ENCODE data around the gene LHFPL2. TPM values are rescaled to one million over a fixed set of nuclear protein-coding genes. Genes with fewer than 3 reads are reported as not detected.
"Not testable (repeated sequence)": the region's sequence is repeated elsewhere in the genome, so short reads cannot be mapped to it uniquely, and the experiment has no call there.

The LHFPL2 gene
- polyA plus RNA-seq, 1 donor from 2014 or later, result 9.1 TPM

GRCh38 chr5:78626009-78626571, 22.5 kb downstream of the LHFPL2 start:
- peak overlapping the region in 1 of 3 donors; percentile 69 for H3K27ac Mint-ChIP-seq
- H3K9me3 Mint-ChIP-seq, result peaks cover 0 to under 1% (median 0%) of the 10 kb centered on the region in 3 donors
- H3K27me3 Mint-ChIP-seq, result no peaks in the 10 kb centered on the region
- no peak overlapping the region for H3K4me3 Mint-ChIP-seq
- H3K4me1 Mint-ChIP-seq, result peaks cover 5 to 18% (median 7%) of the 10 kb centered on the region in 3 donors
- H3K36me3 Mint-ChIP-seq, result peaks cover 14% of the 10 kb centered on the region

GRCh38 chr5:78624992-78625391, 23.6 kb downstream of the LHFPL2 start:
- Mint-ChIP-seq H3K36me3 (peaks cover 11% of the 10 kb centered on the region), H3K4me3 (no peak overlapping the region), H3K9me3 (peaks cover 0 to 6% (median 3%) of the 10 kb centered on the region in 3 donors), H3K27me3 (no peaks in the 10 kb centered on the region), H3K4me1 (peaks cover 5 to 18% (median 7%) of the 10 kb centered on the region in 3 donors), H3K27ac (no peak overlapping the region)

- peaks cover 0 to 6% (median 3%) of the 10 kb centered on the region in 3 donors for H3K9me3 Mint-ChIP-seq
- H3K27me3 Mint-ChIP-seq, result no peaks in the 10 kb centered on the region
- H3K27ac Mint-ChIP-seq, result no peak overlapping the region
- H3K4me3 Mint-ChIP-seq, result no peak overlapping the region
- H3K36me3 Mint-ChIP-seq, result peaks cover 11% of the 10 kb centered on the region
- H3K4me1 Mint-ChIP-seq, result peaks cover 5 to 18% (median 7%) of the 10 kb centered on the region in 3 donors
Observed at GRCh38 chr5:78624011-78624541, 24.5 kb downstream of the LHFPL2 start.

DNA sequence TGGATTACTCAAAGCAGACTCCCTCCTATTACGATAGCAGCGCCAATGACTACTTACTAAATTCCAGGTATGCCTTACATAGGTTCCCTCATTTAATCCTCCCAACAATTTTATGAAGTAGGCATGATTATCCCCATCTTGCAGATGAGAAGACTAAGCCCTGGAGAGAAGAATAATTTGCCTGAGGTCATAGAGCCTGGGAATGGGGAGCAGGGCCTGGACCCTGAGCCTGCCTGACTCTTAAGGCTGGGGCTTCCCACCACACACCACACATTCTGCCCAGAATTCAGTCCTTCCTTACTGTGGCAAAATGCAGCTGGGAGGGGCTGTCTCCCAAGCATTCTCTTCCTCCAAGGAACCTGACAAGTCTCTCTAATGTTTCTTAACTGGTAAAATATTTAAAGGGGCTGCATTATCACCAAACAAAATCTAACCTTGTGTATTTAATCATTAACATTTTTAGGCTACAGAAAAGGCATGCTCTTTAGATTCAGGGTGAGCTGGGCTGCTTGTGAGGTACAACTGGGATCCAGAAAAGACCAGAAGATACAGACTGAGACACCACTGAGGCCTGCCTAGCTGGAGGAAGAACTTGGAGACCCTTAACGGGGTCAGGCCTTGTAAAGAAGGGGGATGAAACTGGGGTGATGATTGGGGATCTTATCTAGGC, 26.1 kb downstream of the LHFPL2 start:
- Mint-ChIP-seq H3K9me3 (peaks cover 0 to 6% (median 3%) of the 10 kb centered on the region in 3 donors), H3K4me1 (peaks cover 0 to 8% (median 3%) of the 10 kb centered on the region in 3 donors), H3K27ac (no peak overlapping the region), H3K4me3 (no peak overlapping the region), H3K36me3 (peaks cover 11% of the 10 kb centered on the region), H3K27me3 (no peaks in the 10 kb centered on the region)

GRCh38 chr5:78621291-78621738, 27.3 kb downstream of the LHFPL2 start:
- Mint-ChIP-seq H3K9me3 (peaks cover 1 to 6% (median 3%) of the 10 kb centered on the region in 3 donors), H3K36me3 (peaks cover 12% of the 10 kb centered on the region), H3K4me3 (no peak overlapping the region), H3K4me1 (peaks cover 0 to 5% (median 3%) of the 10 kb centered on the region in 3 donors), H3K27me3 (no peaks in the 10 kb centered on the region), H3K27ac (no peak overlapping the region)

DNA sequence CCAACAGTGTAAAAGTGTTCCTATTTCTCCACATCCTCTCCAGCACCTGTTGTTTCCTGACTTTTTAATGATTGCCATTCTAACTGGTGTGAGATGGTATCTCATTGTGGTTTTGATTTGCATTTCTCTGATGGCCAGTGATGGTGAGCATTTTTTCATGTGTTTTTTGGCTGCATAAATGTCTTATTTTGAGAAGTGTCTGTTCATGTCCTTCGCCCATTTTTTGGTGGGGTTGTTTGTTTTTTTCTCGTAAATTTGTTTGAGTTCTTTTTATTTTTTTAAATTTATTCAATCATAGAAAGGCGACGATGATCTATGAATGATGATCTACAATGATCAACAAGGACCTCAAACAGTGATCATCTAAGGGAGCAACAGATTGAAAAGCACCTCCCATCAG, 28.5 kb downstream of the LHFPL2 start:
- not testable (repeated sequence) for H3K27ac Mint-ChIP-seq, H3K4me3 Mint-ChIP-seq, H3K9me3 Mint-ChIP-seq, H3K4me1 Mint-ChIP-seq, H3K27me3 Mint-ChIP-seq
- peaks cover 12% of the 10 kb centered on the region for H3K36me3 Mint-ChIP-seq

DNA sequence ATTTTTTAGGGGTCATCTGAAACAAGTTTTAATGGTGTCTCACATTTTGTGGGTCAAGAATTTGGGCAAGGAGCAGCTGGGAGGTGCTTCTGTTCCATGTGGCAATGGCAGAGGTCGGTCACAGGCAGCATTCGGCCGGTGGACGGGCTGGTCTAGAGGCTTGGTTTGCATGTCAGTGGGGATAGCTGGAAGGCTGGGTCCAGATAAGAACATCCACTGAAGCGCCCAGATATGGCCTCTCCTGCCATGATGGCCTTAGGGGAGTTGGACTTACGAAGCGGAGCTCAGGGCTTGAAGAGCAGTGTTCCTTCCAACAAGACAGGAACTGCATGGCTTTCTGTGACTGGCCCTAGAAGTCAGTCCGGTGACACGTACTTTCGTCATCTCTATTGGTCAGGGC, 30.3 kb downstream of the LHFPL2 start:
- Mint-ChIP-seq H3K27ac (no peak overlapping the region), H3K4me3 (no peak overlapping the region), H3K4me1 (peaks cover 0 to 3% (median 0%) of the 10 kb centered on the region in 3 donors), H3K27me3 (no peaks in the 10 kb centered on the region), H3K9me3 (peaks cover 1 to 6% (median 3%) of the 10 kb centered on the region in 3 donors), H3K36me3 (peaks cover 12% of the 10 kb centered on the region)

DNA sequence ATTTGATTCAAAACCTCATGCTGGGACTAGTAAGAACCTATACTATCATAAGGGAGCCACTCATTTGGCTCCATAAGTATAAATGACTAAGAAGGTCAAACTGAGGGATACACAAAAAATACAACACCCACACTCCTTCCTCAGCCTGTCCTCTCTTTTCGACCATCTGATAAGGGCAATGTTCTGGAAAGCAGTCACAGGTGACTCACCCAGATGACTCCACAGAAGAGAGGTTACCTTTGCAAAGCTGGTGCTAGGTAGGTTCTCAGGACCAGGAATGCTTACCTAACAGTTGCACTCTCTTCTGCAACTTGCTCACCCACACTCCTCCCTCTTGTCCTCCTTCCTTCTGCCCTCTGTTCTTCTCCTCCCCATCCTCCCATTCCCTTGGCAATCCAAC, 32.9 kb downstream of the LHFPL2 start:
- Mint-ChIP-seq H3K27ac (no peak overlapping the region), H3K36me3 (peaks cover 3% of the 10 kb centered on the region), H3K4me3 (no peak overlapping the region), H3K27me3 (no peaks in the 10 kb centered on the region), H3K9me3 (peaks cover 1 to 3% (median 3%) of the 10 kb centered on the region in 3 donors), H3K4me1 (no peaks in the 10 kb centered on the region)

GRCh38 chr5:78614816-78615215, 33.8 kb downstream of the LHFPL2 start:
- H3K4me1 Mint-ChIP-seq, result no peaks in the 10 kb centered on the region
- peaks cover 0 to 1% (median 0%) of the 10 kb centered on the region in 3 donors for H3K9me3 Mint-ChIP-seq
- peak overlapping the region in 2 of 3 donors; percentile 20 for H3K27ac Mint-ChIP-seq
- no peaks in the 10 kb centered on the region for H3K27me3 Mint-ChIP-seq
- peaks cover 3% of the 10 kb centered on the region for H3K36me3 Mint-ChIP-seq
- no peak overlapping the region for H3K4me3 Mint-ChIP-seq

DNA sequence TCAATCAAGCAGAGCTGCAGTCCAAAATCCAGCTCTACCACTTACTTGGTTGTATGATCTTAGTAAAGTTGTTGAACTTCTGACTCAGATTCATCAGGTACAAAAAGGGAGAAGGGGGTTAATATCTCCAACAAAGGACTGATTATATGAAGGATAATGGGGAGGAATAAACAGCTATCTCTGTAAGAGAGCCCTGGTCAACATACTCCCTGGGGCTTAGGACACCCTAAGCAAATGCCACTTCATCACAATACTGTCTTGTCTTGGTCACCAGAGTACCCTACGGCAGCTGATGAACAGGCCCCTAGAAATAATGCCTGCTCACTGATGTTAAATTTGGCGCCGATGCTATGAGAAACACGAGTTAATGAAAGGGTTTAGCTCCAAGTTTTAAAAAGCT, 34.8 kb downstream of the LHFPL2 start:
- Mint-ChIP-seq H3K36me3 (peaks cover 3% of the 10 kb centered on the region), H3K27me3 (no peaks in the 10 kb centered on the region), H3K4me1 (no peaks in the 10 kb centered on the region), H3K4me3 (no peak overlapping the region), H3K9me3 (peaks cover 0 to 1% (median 0%) of the 10 kb centered on the region in 3 donors), H3K27ac (no peak overlapping the region)

- no peak overlapping the region for H3K4me3 Mint-ChIP-seq
- H3K36me3 Mint-ChIP-seq, result peaks cover 3% of the 10 kb centered on the region
- no peaks in the 10 kb centered on the region for H3K27me3 Mint-ChIP-seq
- H3K27ac Mint-ChIP-seq, result no peak overlapping the region
- H3K9me3 Mint-ChIP-seq, result peaks cover 0 to 1% (median 0%) of the 10 kb centered on the region in 3 donors
- H3K4me1 Mint-ChIP-seq, result no peaks in the 10 kb centered on the region
Observed at GRCh38 chr5:78613151-78613533, 35.4 kb downstream of the LHFPL2 start.

- peaks cover 6% of the 10 kb centered on the region for H3K36me3 Mint-ChIP-seq
- H3K27me3 Mint-ChIP-seq, result no peaks in the 10 kb centered on the region
- peaks cover 0 to 1% (median 0%) of the 10 kb centered on the region in 3 donors for H3K9me3 Mint-ChIP-seq
- no peak overlapping the region for H3K4me3 Mint-ChIP-seq
- no peaks in the 10 kb centered on the region for H3K4me1 Mint-ChIP-seq
- no peak overlapping the region for H3K27ac Mint-ChIP-seq
Observed at GRCh38 chr5:78612227-78613150, 36.1 kb downstream of the LHFPL2 start.

- Mint-ChIP-seq H3K36me3 (peaks cover 4% of the 10 kb centered on the region), H3K9me3 (no peaks in the 10 kb centered on the region), H3K4me1 (no peaks in the 10 kb centered on the region), H3K27me3 (no peaks in the 10 kb centered on the region), H3K4me3 (no peak overlapping the region), H3K27ac (no peak overlapping the region)
Observed at GRCh38 chr5:78611126-78611605, 37.4 kb downstream of the LHFPL2 start.

- H3K27me3 Mint-ChIP-seq, result no peaks in the 10 kb centered on the region
Observed at GRCh38 chr5:78610636-78611035, 37.9 kb downstream of the LHFPL2 start.

DNA sequence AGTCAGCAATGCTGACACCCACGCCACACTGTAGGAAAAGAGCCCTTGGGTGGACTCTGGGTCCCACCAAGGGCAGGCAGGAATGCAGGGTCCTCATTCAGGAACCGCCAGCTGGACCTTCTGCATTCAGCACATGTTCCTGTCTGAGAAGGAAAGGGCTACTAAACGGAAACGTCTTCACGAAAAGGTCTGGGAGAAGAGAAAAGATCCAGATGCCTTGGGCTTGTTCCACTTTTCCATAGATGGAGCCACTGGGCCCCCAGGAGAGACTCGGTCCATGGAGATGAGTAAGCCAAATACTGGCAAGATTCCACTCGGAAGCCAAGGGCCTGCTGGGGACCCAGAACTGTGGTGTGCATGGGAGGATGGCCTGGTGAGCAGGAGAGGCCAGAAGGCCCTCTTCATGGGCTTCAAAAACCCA, 38.4 kb downstream of the LHFPL2 start:
- no peak overlapping the region for H3K4me3 Mint-ChIP-seq
- H3K36me3 Mint-ChIP-seq, result peaks cover 3% of the 10 kb centered on the region
- H3K27me3 Mint-ChIP-seq, result no peaks in the 10 kb centered on the region
- no peaks in the 10 kb centered on the region for H3K4me1 Mint-ChIP-seq
- no peak overlapping the region for H3K27ac Mint-ChIP-seq
- no peaks in the 10 kb centered on the region for H3K9me3 Mint-ChIP-seq

More at GRCh38 chr5:78610636-78611035, 37.9 kb downstream of the LHFPL2 start:
- Mint-ChIP-seq H3K27ac (no peak overlapping the region), H3K36me3 (peaks cover 3% of the 10 kb centered on the region), H3K4me3 (no peak overlapping the region), H3K4me1 (no peaks in the 10 kb centered on the region), H3K9me3 (no peaks in the 10 kb centered on the region)
